HG02884 (cell line): ENCODE data around the gene GDI1.

Experiments
- ATAC-seq: cut with Tn5 transposase; IDR thresholded peaks from one replicate; pipeline ENCODE4 v1.9.1; 2021; ENCODE audit warnings: mild to moderate bottlenecking, moderate library complexity; ENCODE audit not compliant: unreplicated experiment

GDI1 gene

GRCh38 chrX:154408659-154409221, 28.2 kb upstream of the GDI1 start:
- no peak for ATAC-seq

- ATAC-seq, result no peak
Observed at GRCh38 chrX:154409222-154409871, 27.6 kb upstream of the GDI1 start, which contains the start of gene DNASE1L1. Gene DNASE1L1, minus strand, starts transcription at chrX:154409254. Its CDS starts 3,686 bp downstream, at chrX:154405568.

GRCh38 chrX:154411981-154412340, 25.0 kb upstream of the GDI1 start:
- peak; percentile 46 for ATAC-seq

GRCh38 chrX:154412468-154412867, 24.5 kb upstream of the GDI1 start:
- ATAC-seq, result no peak

GRCh38 chrX:154413142-154413541, 23.8 kb upstream of the GDI1 start:
- ATAC-seq, result no peak

GRCh38 chrX:154417157-154417556, 19.8 kb upstream of the GDI1 start:
- no peak for ATAC-seq

- no peak for ATAC-seq
Observed at GRCh38 chrX:154419189-154419588, 17.8 kb upstream of the GDI1 start.

- ATAC-seq, result no peak
Observed at GRCh38 chrX:154419688-154420401, 17.1 kb upstream of the GDI1 start.

- ATAC-seq, result no peak
Observed at GRCh38 chrX:154420402-154420756, 16.6 kb upstream of the GDI1 start.

- ATAC-seq, result no peak
Observed at GRCh38 chrX:154426916-154427770, 9.8 kb upstream of the GDI1 start.

GRCh38 chrX:154428176-154429171, 8.5 kb upstream of the GDI1 start, which contains the start of gene ATP6AP1:
Gene ATP6AP1, plus strand, starts transcription at chrX:154428677. Its CDS starts 16 bp downstream, at chrX:154428693.
- ATAC-seq, result peak; percentile 97

- no peak for ATAC-seq
Observed at GRCh38 chrX:154429711-154430110, 7.2 kb upstream of the GDI1 start.

- no peak for ATAC-seq
Observed at GRCh38 chrX:154430479-154430878, 6.5 kb upstream of the GDI1 start.

- ATAC-seq, result no peak
Observed at GRCh38 chrX:154430916-154431315, 6.0 kb upstream of the GDI1 start.

GRCh38 chrX:154431341-154431740, 5.6 kb upstream of the GDI1 start:
- no peak for ATAC-seq

GRCh38 chrX:154432210-154432609, 4.7 kb upstream of the GDI1 start:
- ATAC-seq, result no peak

- no peak for ATAC-seq
Observed at GRCh38 chrX:154433605-154434004, 3.3 kb upstream of the GDI1 start.

GRCh38 chrX:154434394-154435168, 2.4 kb upstream of the GDI1 start:
- no peak for ATAC-seq

GRCh38 chrX:154435171-154435733, 1.7 kb upstream of the GDI1 start:
- ATAC-seq, result no peak
